Endodermal cell (in vitro differentiated cells): Measurements from ENCODE around the gene APBA2. TPM values are rescaled to one million over a fixed set of nuclear protein-coding genes. Genes with fewer than 3 reads are reported as not detected.

Experiments
- DNase-seq: peaks from one replicate; pipeline ENCODE4 v3.0.0-alpha.2; 2017
- H3K27ac ChIP-seq: 2 replicates; pipeline ENCODE4 v1.5.1; 2013; ENCODE audit warnings: mild to moderate bottlenecking, low read depth, low read length, moderate library complexity
- H3K27me3 ChIP-seq: 2 replicates; pipeline ENCODE4 v1.6.1; 2013; ENCODE audit warnings: mild to moderate bottlenecking, low read length, moderate library complexity; ENCODE audit not compliant: insufficient read depth, control insufficient read depth, poor library complexity, severe bottlenecking
- H3K36me3 ChIP-seq: 2 replicates; pipeline ENCODE4 v1.7.0; 2013; ENCODE audit warnings: mild to moderate bottlenecking, low read length, moderate library complexity; ENCODE audit not compliant: control insufficient read depth, insufficient read depth
- H3K4me1 ChIP-seq: one replicate; pipeline ENCODE4 v1.7.0; 2013; ENCODE audit warnings: low read length; ENCODE audit not compliant: control insufficient read depth, insufficient read depth
- H3K4me3 ChIP-seq: 2 replicates; pipeline ENCODE4 v1.5.1; 2013; ENCODE audit warnings: mild to moderate bottlenecking, low read length, moderate library complexity
- H3K9ac ChIP-seq: 2 replicates; pipeline ENCODE4 v1.6.1; 2013; ENCODE audit warnings: mild to moderate bottlenecking, low read length, moderate library complexity; ENCODE audit not compliant: poor library complexity, severe bottlenecking; ENCODE audit errors: extremely low read depth
- H3K9me3 ChIP-seq: 2 replicates; pipeline ENCODE4 v1.6.1; 2013; ENCODE audit warnings: mild to moderate bottlenecking, low read length, moderate library complexity; ENCODE audit not compliant: control insufficient read depth
- H3K27ac Mint-ChIP-seq: 2 replicates; pipeline ENCODE4 v1.8.0; 2020; ENCODE audit warnings: mixed read lengths
- H3K27me3 Mint-ChIP-seq: 2 replicates; pipeline ENCODE4 v1.8.0; 2021; ENCODE audit warnings: mild to moderate bottlenecking, mixed read lengths; ENCODE audit not compliant: insufficient read depth
- H3K36me3 Mint-ChIP-seq: 2 replicates; pipeline ENCODE4 v1.8.0; 2020; ENCODE audit warnings: low read depth, mixed read lengths
- H3K4me1 Mint-ChIP-seq: 2 replicates; pipeline ENCODE4 v1.8.0; 2020; ENCODE audit warnings: mixed read lengths
- H3K4me3 Mint-ChIP-seq: 2 replicates; pipeline ENCODE4 v1.8.0; 2020; ENCODE audit warnings: mild to moderate bottlenecking, moderate library complexity, mixed read lengths
- H3K9me3 Mint-ChIP-seq: 2 replicates; pipeline ENCODE4 v1.8.0; 2020; ENCODE audit warnings: mild to moderate bottlenecking, mixed read lengths
- CTCF ChIP-seq: fragments of 200-600 bp; sonication (generic); conservative IDR thresholded peaks from 2 replicates; pipeline ENCODE4 v1.5.0; 2021; ENCODE audit warnings: antibody characterized with exemption, mild to moderate bottlenecking
- WGBS, 2 experiments: methylation state at CpG; one replicate each; pipeline versions ENCODE4 v1.1.5 to v1.1.7; 2013; ENCODE audit warnings: missing lambda C conversion rate in 2 of 2, mixed read lengths in 1 of 2; ENCODE audit not compliant: insufficient coverage in 1 of 2, insufficient read length in 1 of 2; 5-methylcytosine and 5-hydroxymethylcytosine counted together
- total RNA-seq, 2 donors: library from RNA; stranded (reverse); fragmentation: NEBNext Ultra II Directional in 1 of 2; extraction: Animal tissue kit (Norgen Biotek cat#: 25700) in 1 of 2; gene quantifications; 2 replicates in 1 of 2; 3 replicates in 1 of 2; pipeline ENCODE4 v1.2.1, GENCODE V29; 2021

APBA2 gene
- total RNA-seq, 2 donors from 2014 or later = 27.1 to 27.3 TPM

DNA sequence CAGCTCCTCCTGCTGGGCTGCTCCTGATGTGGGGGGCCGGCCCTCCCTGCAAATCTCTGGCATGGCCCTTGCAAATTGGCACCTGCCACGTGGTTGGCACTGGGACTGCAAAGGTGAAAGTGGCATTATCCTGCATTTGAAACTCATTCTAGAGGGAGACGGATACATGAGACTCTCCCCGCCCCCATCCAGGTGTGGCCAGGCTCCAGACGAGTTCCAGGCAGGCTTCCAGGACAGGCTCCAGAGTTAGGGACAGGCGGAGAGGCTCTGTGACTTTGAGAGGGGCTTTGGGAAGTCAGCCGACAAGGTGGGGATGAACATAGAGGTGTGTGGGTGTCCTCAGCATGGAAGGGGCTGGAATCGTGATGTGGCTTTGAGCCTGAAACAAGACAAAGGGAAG lies 178.5 kb downstream of the APBA2 start:
- Histone ChIP-seq H3K36me3 (no peaks in the 10 kb centered on the region), H3K4me1 (no peaks in the 10 kb centered on the region), H3K27ac (no peak overlapping the region), H3K4me3 (no peak overlapping the region), H3K9me3 (peaks cover 5% of the 10 kb centered on the region), H3K9ac (no peak overlapping the region), H3K27me3 (no peaks in the 10 kb centered on the region)
- H3K27me3 Mint-ChIP-seq = no peaks in the 10 kb centered on the region
- peak; percentile 57 for DNase-seq
- peak overlapping the region; percentile 32 for H3K27ac Mint-ChIP-seq
- 87 to 88% methylated on average over 8 of the region's 8 CpGs for WGBS, 2 experiments
- peaks cover 4% of the 10 kb centered on the region for H3K36me3 Mint-ChIP-seq
- peaks cover 7% of the 10 kb centered on the region for H3K9me3 Mint-ChIP-seq
- no peak overlapping the region for H3K4me3 Mint-ChIP-seq
- peaks cover 12% of the 10 kb centered on the region for H3K4me1 Mint-ChIP-seq
- TF ChIP-seq CTCF = no peak

DNA sequence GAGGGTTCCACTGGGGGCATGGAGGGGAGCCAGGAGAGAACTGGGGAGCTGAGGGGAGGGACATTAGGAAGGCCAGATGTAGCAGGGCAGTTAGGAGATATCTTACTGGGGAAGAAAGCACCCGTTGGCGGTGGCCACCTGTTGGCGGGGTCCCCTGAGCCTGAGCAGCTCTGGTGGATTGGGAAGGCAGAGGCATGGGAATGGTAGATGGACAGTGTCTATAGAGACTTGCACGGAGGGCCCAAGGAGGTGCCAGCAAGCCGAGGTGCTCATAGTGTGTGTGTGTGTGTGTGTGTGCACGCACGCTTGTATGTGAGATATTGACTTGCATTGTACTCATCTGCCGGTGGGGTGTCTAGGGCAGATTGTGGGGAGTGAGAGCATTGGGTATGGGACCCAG lies 179.0 kb downstream of the APBA2 start:
- Mint-ChIP-seq H3K27me3 (no peaks in the 10 kb centered on the region), H3K4me1 (peaks cover 12% of the 10 kb centered on the region), H3K4me3 (no peak overlapping the region), H3K9me3 (peaks cover 11% of the 10 kb centered on the region), H3K27ac (peak overlapping the region; percentile 32), H3K36me3 (peaks cover 6% of the 10 kb centered on the region)
- H3K27me3 ChIP-seq = no peaks in the 10 kb centered on the region
- no peak for DNase-seq
- 95 to 100% methylated on average over 5 to 7 of the region's 8 CpGs for WGBS, 2 experiments
- H3K27ac ChIP-seq = no peak overlapping the region
- H3K9me3 ChIP-seq = peaks cover 9% of the 10 kb centered on the region
- H3K9ac ChIP-seq = no peak overlapping the region
- no peaks in the 10 kb centered on the region for H3K4me1 ChIP-seq
- no peaks in the 10 kb centered on the region for H3K36me3 ChIP-seq
- TF ChIP-seq CTCF = no peak
- H3K4me3 ChIP-seq = no peak overlapping the region

DNA sequence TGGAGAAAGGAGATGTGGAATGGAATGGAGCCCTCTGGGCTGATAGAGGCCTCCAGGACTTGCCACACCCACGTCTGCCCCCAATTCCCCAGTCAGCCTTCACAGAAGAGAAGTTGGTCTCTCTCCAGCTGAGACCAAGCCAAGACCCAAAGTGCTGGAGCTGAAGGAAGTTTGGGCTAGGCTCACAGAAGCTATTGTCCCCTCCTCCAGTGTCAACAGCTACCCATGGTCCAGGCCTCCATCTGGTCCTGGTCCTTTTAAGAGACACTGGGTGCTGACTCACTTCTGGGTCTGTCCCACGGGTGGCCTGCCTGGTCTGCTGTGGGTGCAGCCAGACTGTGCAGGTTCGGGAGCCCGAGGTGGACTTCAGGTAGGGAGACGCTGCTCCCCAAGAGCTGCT lies 179.8 kb downstream of the APBA2 start:
- Mint-ChIP-seq H3K4me1 (peaks cover 16% of the 10 kb centered on the region), H3K27ac (no peak overlapping the region), H3K36me3 (peaks cover 6% of the 10 kb centered on the region), H3K9me3 (peaks cover 11% of the 10 kb centered on the region), H3K4me3 (no peak overlapping the region), H3K27me3 (no peaks in the 10 kb centered on the region)
- Histone ChIP-seq H3K9ac (no peak overlapping the region), H3K36me3 (no peaks in the 10 kb centered on the region), H3K27me3 (no peaks in the 10 kb centered on the region), H3K4me3 (no peak overlapping the region), H3K4me1 (no peaks in the 10 kb centered on the region), H3K9me3 (peaks cover 9% of the 10 kb centered on the region), H3K27ac (no peak overlapping the region)
- DNase-seq = peak; percentile 14
- no peak for TF ChIP-seq CTCF
- WGBS, 2 experiments = 82 to 97% methylated on average over 4 to 5 of the region's 5 CpGs
